Gastrocnemius medialis (tissue), 4 donors: ENCODE data around the gene FNDC3B.

Source experiments
- CTCF ChIP-seq, 5 experiments: fragments of 450-650 bp in 3 of 5; fragments of 200-600 bp in 2 of 5; sonication (generic) in 2 of 5; IDR thresholded peaks in 4 of 5; conservative IDR thresholded peaks in 1 of 5; 1 replicate in 4 of 5; 2 replicates in 1 of 5; pipeline ENCODE4 v1.5.1; 2016 to 2019; ENCODE audit warnings: antibody characterized with exemption in 5 of 5, mild to moderate bottlenecking in 3 of 5, moderate library complexity in 3 of 5
- POLR2A ChIP-seq, 2 donors: fragments of 450-650 bp; IDR thresholded peaks; one replicate each; pipeline ENCODE4 v1.6.1; 2017; ENCODE audit warnings: antibody characterized with exemption in 2 of 2, mild to moderate bottlenecking in 2 of 2, moderate library complexity in 2 of 2

- TF ChIP-seq CTCF (IDR thresholded peaks at IDR 0.05 in 4 of 5, conservative IDR thresholded peaks at IDR 0.05 in 1 of 5) (no peak), POLR2A (IDR thresholded peaks at IDR 0.05) (no peak)
These were observed 153.5 kb downstream of the FNDC3B start for GRCh38 chr3:172192830-172193415.
